OCI-LY3 (cell line): Measurements from ENCODE around the gene DCST1.

Source experiments
- CTCF ChIP-seq: fragments of 200-600, 300-600 bp; sonication (generic); IDR thresholded peaks from 2 replicates; pipeline ENCODE4 v1.5.1; 2014; ENCODE audit warnings: antibody characterized with exemption, low read length, low read depth
- EZH2phosphoT487 ChIP-seq: fragments of 200-600 bp; shearing (Covaris generic); IDR thresholded peaks from 2 replicates; pipeline ENCODE4 v1.6.1; 2018; ENCODE audit warnings: antibody characterized with exemption, mixed run types, low read depth

GRCh38 chr1:155051342-155051776, 17.7 kb downstream of the DCST1 start:
- TF ChIP-seq CTCF (peak; percentile 7; the same call in 1 of the 2 replicates), EZH2phosphoT487 (no peak)
